GM23248 (cell line): ENCODE measurements around the gene ACOX3.

ENCODE experiments used
- EZH2 ChIP-seq: fragments of 200-600 bp; sonication (generic); IDR thresholded peaks from 2 replicates; pipeline ENCODE4 v1.6.1; 2018; ENCODE audit warnings: antibody characterized with exemption, mild to moderate bottlenecking; ENCODE audit not compliant: insufficient read depth, poor library complexity, severe bottlenecking
- EZH2phosphoT487 ChIP-seq: fragments of 200-600 bp; sonication (generic); IDR thresholded peaks from 2 replicates; pipeline ENCODE4 v1.6.1; 2018; ENCODE audit warnings: antibody characterized with exemption, moderate library complexity, mild to moderate bottlenecking, low read depth; ENCODE audit not compliant: insufficient read depth

DNA sequence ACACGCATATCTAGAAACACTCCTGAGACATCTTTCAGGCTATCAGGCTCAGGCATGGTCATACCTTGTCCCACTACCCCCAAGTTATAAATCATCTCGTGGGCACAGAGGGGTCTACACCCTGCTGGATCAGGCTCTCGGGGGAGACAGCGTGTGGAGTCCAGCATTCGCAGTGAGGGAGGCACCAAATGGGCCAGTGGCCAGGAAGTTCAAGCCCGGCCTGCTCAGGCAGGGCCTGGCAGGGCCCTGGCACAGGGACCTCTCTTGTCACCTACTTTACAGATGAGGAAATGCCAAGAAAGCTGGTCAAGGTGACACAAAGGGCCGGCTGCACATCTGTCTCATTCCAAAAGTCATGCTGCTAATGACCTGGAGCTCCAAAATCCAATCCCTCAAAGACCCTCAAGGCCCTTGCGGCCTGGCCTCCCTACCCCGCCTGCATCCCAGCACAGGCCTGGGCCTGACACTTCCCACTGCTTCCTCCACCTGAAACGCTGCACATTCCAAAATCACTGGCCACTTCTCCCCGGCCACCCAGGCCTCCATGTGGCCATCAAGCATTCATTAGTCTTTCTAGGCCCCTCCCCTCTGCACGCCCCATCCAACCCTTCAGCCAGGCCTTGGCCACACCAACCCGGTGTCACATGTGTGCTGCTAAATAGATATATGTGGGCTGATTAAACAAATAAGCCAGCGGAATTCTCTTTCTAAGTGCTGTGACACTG is 35.6 kb downstream of the ACOX3 start:
- no peak for TF ChIP-seq EZH2phosphoT487
- no peak for TF ChIP-seq EZH2
